GM12878 (cell line): ENCODE results near the gene CXADR. TPM values are rescaled to one million over a fixed set of nuclear protein-coding genes. Genes with fewer than 3 reads are reported as not detected.

Experiments
- ATAC-seq: fragments of 200-7000 bp; cut with Tn5 transposase; 3 replicates; pipeline ENCODE4 v1.9.1; 2020; ENCODE audit warnings: mild to moderate bottlenecking, moderate library complexity
- BruUV-seq: library from RNA; stranded (reverse); fragments of 400-500 nt; replicated peaks from 2 replicates; lab custom pipeline; 2021; lab: Mats Ljungman, UMichigan
- CTCF ChIA-PET: fragments of 300-600 bp; sonication (Branson Sonifier 250); formaldehyde crosslinking; extraction: SDS; loops from one replicate; lab custom pipeline; 2021; ENCODE audit warnings: inconsistent platforms; lab: Yijun Ruan, JAX
- POLR2A ChIA-PET: fragments of 350-600 bp; formaldehyde crosslinking; extraction: SDS; loops from one replicate; lab custom pipeline; 2021; ENCODE audit warnings: inconsistent platforms; lab: Charles Lee
- RAD21 ChIA-PET: fragments of 300-600 bp; sonication (Branson Sonifier 250); formaldehyde crosslinking; loops from one replicate; lab custom pipeline; 2023; ENCODE audit warnings: antibody characterized with exemption; ENCODE audit not compliant: unreplicated experiment; lab: Charles Lee
- SMC1A ChIA-PET: fragments of 300-600 bp; sonication (Branson Sonifier 250); formaldehyde crosslinking; loops from one replicate; lab custom pipeline; 2023; ENCODE audit not compliant: unreplicated experiment, uncharacterized antibody; lab: Charles Lee
- DNase-seq: peaks from one replicate; pipeline ENCODE4 v3.0.0-alpha.2; 2011; ENCODE audit warnings: low read depth, low spot score
- FAIRE-seq: peaks from 3 replicates; lab custom pipeline; 2011; peaks lifted over from hg19 to GRCh38; lab: Jason Lieb, UNC
- H2AFZ ChIP-seq: 2 replicates; pipeline ENCODE4 v1.6.0; 2011; ENCODE audit warnings: low read depth, low read length, control low read depth; ENCODE audit not compliant: control insufficient read depth
- H3K27ac ChIP-seq: 2 replicates; pipeline ENCODE4 v1.5.1; 2011; ENCODE audit warnings: control low read depth; ENCODE audit not compliant: control insufficient read depth, insufficient read depth
- H3K27me3 ChIP-seq, 2 experiments: replicated peaks in 1 of 2; 2 replicates each; pipeline versions ENCODE4 v1.6.0 to v1.6.1; 2011; ENCODE audit warnings: low read length in 1 of 2; ENCODE audit not compliant: control insufficient read depth in 2 of 2, insufficient read depth in 2 of 2
- H3K36me3 ChIP-seq, 2 experiments: 2 replicates each; pipeline ENCODE4 v1.5.1; 2011; ENCODE audit warnings: low read length in 1 of 2; ENCODE audit not compliant: control insufficient read depth in 2 of 2, insufficient read depth in 2 of 2
- H3K4me1 ChIP-seq: 2 replicates; pipeline ENCODE4 v1.6.1; 2011; ENCODE audit warnings: mild to moderate bottlenecking, low read length, moderate library complexity, mixed read lengths; ENCODE audit not compliant: control insufficient read depth, insufficient read depth
- H3K4me2 ChIP-seq: 2 replicates; pipeline ENCODE4 v1.6.0; 2011; ENCODE audit warnings: control low read depth; ENCODE audit not compliant: control insufficient read depth, insufficient read depth
- H3K4me3 ChIP-seq: fragments of 200-600 bp; sonication (generic); 2 replicates; pipeline ENCODE4 v1.5.1; 2016
- H3K79me2 ChIP-seq: 2 replicates; pipeline ENCODE4 v1.6.0; 2011; ENCODE audit warnings: low read length; ENCODE audit not compliant: control insufficient read depth, insufficient read depth
- H3K9ac ChIP-seq: 2 replicates; pipeline ENCODE4 v1.8.0; 2011; ENCODE audit warnings: low read length, control low read depth, mixed read lengths; ENCODE audit not compliant: control insufficient read depth, insufficient read depth
- H3K9me3 ChIP-seq: replicated peaks from 3 replicates; pipeline ENCODE4 v1.5.1; 2011; ENCODE audit warnings: mild to moderate bottlenecking, low read length; ENCODE audit not compliant: control insufficient read depth, insufficient read depth
- H4K20me1 ChIP-seq: 2 replicates; pipeline ENCODE4 v1.6.0; 2011; ENCODE audit not compliant: control insufficient read depth, insufficient read depth
- EED ChIP-seq: sonication (generic); IDR thresholded peaks from 2 replicates; pipeline ENCODE4 v1.6.1; 2016; ENCODE audit warnings: antibody characterized with exemption, low read depth
- ETV6 ChIP-seq, 2 experiments: fragments of 450-650 bp in 1 of 2; IDR thresholded peaks in 1 of 2; conservative IDR thresholded peaks in 1 of 2; 2 replicates each; pipeline ENCODE4 v1.6.1; 2014; ENCODE audit warnings: antibody characterized with exemption in 1 of 2, borderline replicate concordance in 1 of 2, low read depth in 1 of 2, mild to moderate bottlenecking in 1 of 2, moderate library complexity in 1 of 2
- RBBP5 ChIP-seq: fragments of 200-600 bp; sonication (generic); conservative IDR thresholded peaks from 2 replicates; pipeline ENCODE4 v1.6.1; 2016
- SP1 ChIP-seq: IDR thresholded peaks from one replicate; pipeline ENCODE4 v1.6.1; 2011; ENCODE audit warnings: low read depth, low read length
- ZNF24 ChIP-seq: fragments of 450-650 bp; IDR thresholded peaks from 2 replicates; pipeline ENCODE4 v1.6.1; 2017; ENCODE audit warnings: antibody characterized with exemption, mild to moderate bottlenecking
- WGBS: methylation state at CpG from one replicate; pipeline ENCODE4 v1.1.6; 2016; ENCODE audit warnings: low lambda C conversion rate; ENCODE audit not compliant: insufficient replicate concordance, insufficient coverage; ENCODE audit errors: missing lambda C conversion rate; 5-methylcytosine and 5-hydroxymethylcytosine counted together
- in situ Hi-C: fragments of 300-500 bp; cut with MboI; formaldehyde crosslinking; loops from 9 replicates; pipeline ENCODE4 v1.14.3; 2018; ENCODE audit warnings: mixed read lengths
- intact Hi-C: fragments of 100-400 bp; cut with micrococcal nuclease; formaldehyde crosslinking; loops from one replicate; pipeline ENCODE4 v1.14.2; 2022; ENCODE audit not compliant: unreplicated experiment
- polyA plus RNA-seq, 11 experiments: library from polyadenylated mRNA; depleted of rRNA in 4 of 11; unstranded in 6 of 11; stranded (reverse) in 5 of 11; fragments of >200 nt; fragmentation: Nextera tagmentation in 4 of 11; fragmentation: Illumina TruSeq in 1 of 11; extraction: Ambion mirVana in 4 of 11; extraction: Trizol in 1 of 11; gene quantifications; 1 replicate in 1 of 11; 2 replicates in 10 of 11; pipeline versions ENCODE4 v1.2.1 to v1.2.3, GENCODE V29; 2011 to 2016; ENCODE audit warnings: inconsistent platforms in 2 of 11, missing spikeins in 2 of 11, low read depth in 1 of 11
- total RNA-seq, 4 experiments: library from RNA; depleted of rRNA in 3 of 4; stranded (reverse); fragments of >200 nt in 3 of 4; fragmentation: Illumina TruSeq in 1 of 4; extraction: Trizol in 1 of 4; gene quantifications; 2 replicates each; pipeline versions ENCODE4 v1.2.1 to v1.2.3, GENCODE V29; 2013 to 2021
- TF ChIP-seq, protein P1 (sequence below): fragments of 450-650 bp; formaldehyde crosslinking; IDR thresholded peaks from 2 replicates; pipeline ENCODE4 v1.4.0; 2020; ENCODE audit warnings: mild to moderate bottlenecking, moderate library complexity
- TF ChIP-seq, protein P2 (sequence below): fragments of 450-650 bp; conservative IDR thresholded peaks from 2 replicates; pipeline ENCODE4 v1.6.1; 2017; ENCODE audit warnings: mild to moderate bottlenecking, moderate library complexity
- TF ChIP-seq, protein P3 (sequence below): fragments of 450-650 bp; formaldehyde crosslinking; IDR thresholded peaks from 2 replicates; pipeline ENCODE4 v1.5.0; 2022; ENCODE audit warnings: mild to moderate bottlenecking, missing genetic modification characterization
- TF ChIP-seq, protein P4 (sequence below): fragments of 450-650 bp; IDR thresholded peaks from 2 replicates; pipeline ENCODE4 v1.6.1; 2018; ENCODE audit warnings: borderline replicate concordance, mild to moderate bottlenecking; ENCODE audit not compliant: partially characterized antibody

Gene CXADR
- total and polyA plus RNA-seq, 10 of the 15 experiments (the other 5 are each of a cell fraction or from before 2014, with no cell fraction given), result 0.01 to 0.64 (median 0.13) TPM

DNA sequence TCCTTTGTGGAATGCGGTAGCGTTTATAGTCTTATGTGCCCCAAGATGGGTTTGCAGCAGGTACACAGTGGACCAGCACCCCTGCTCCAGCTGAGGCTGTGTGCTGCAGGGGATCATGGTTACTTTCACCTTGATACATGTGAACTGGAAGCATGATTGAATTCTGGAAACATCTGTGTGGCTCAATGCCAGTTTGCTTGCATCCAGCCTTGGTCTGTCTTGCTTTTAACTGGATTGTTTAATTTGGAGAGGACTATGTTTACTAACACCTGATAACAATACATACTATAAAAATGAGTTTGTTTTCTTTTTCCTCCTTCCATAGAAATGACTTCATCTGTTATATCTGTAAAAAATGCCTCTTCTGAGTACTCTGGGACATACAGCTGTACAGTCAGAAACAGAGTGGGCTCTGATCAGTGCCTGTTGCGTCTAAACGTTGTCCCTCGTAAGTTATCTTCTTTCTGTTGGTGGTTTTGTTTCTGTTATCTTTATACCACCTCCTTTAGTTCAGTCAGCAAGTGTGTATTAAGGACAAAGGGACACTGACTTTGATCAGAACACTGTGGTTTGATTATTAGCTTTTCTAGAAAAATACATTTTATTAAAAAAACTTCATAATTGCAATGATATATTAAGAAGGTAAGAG lies 47.7 kb downstream of the CXADR start:
- POLR2A ChIA-PET, result no interaction called here
- SMC1A ChIA-PET, result interaction anchor here (0.7 kb wide), 1 partner anchor 12 kb away, joined by 3 read pairs; no protein-coding TSS in a partner anchor
- in situ Hi-C loops, result no loop called here
- TF ChIP-seq, protein P1, sequence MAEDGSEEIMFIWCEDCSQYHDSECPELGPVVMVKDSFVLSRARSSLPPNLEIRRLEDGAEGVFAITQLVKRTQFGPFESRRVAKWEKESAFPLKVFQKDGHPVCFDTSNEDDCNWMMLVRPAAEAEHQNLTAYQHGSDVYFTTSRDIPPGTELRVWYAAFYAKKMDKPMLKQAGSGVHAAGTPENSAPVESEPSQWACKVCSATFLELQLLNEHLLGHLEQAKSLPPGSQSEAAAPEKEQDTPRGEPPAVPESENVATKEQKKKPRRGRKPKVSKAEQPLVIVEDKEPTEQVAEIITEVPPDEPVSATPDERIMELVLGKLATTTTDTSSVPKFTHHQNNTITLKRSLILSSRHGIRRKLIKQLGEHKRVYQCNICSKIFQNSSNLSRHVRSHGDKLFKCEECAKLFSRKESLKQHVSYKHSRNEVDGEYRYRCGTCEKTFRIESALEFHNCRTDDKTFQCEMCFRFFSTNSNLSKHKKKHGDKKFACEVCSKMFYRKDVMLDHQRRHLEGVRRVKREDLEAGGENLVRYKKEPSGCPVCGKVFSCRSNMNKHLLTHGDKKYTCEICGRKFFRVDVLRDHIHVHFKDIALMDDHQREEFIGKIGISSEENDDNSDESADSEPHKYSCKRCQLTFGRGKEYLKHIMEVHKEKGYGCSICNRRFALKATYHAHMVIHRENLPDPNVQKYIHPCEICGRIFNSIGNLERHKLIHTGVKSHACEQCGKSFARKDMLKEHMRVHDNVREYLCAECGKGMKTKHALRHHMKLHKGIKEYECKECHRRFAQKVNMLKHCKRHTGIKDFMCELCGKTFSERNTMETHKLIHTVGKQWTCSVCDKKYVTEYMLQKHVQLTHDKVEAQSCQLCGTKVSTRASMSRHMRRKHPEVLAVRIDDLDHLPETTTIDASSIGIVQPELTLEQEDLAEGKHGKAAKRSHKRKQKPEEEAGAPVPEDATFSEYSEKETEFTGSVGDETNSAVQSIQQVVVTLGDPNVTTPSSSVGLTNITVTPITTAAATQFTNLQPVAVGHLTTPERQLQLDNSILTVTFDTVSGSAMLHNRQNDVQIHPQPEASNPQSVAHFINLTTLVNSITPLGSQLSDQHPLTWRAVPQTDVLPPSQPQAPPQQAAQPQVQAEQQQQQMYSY (CRISPR knock-in tag), result no peak
- TF ChIP-seq, protein P2, sequence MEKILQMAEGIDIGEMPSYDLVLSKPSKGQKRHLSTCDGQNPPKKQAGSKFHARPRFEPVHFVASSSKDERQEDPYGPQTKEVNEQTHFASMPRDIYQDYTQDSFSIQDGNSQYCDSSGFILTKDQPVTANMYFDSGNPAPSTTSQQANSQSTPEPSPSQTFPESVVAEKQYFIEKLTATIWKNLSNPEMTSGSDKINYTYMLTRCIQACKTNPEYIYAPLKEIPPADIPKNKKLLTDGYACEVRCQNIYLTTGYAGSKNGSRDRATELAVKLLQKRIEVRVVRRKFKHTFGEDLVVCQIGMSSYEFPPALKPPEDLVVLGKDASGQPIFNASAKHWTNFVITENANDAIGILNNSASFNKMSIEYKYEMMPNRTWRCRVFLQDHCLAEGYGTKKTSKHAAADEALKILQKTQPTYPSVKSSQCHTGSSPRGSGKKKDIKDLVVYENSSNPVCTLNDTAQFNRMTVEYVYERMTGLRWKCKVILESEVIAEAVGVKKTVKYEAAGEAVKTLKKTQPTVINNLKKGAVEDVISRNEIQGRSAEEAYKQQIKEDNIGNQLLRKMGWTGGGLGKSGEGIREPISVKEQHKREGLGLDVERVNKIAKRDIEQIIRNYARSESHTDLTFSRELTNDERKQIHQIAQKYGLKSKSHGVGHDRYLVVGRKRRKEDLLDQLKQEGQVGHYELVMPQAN, result no peak
- no peak for TF ChIP-seq EED
- TF ChIP-seq ETV6 (conservative IDR thresholded peaks at IDR 0.05 in 1 of 2, IDR thresholded peaks at IDR 0.05 in 1 of 2; ENCODE audit: borderline replicate concordance in 1 of 2, low read depth in 1 of 2), result no peak
- TF ChIP-seq RBBP5, result no peak
- TF ChIP-seq ZNF24, result no peak
- TF ChIP-seq, protein P3, sequence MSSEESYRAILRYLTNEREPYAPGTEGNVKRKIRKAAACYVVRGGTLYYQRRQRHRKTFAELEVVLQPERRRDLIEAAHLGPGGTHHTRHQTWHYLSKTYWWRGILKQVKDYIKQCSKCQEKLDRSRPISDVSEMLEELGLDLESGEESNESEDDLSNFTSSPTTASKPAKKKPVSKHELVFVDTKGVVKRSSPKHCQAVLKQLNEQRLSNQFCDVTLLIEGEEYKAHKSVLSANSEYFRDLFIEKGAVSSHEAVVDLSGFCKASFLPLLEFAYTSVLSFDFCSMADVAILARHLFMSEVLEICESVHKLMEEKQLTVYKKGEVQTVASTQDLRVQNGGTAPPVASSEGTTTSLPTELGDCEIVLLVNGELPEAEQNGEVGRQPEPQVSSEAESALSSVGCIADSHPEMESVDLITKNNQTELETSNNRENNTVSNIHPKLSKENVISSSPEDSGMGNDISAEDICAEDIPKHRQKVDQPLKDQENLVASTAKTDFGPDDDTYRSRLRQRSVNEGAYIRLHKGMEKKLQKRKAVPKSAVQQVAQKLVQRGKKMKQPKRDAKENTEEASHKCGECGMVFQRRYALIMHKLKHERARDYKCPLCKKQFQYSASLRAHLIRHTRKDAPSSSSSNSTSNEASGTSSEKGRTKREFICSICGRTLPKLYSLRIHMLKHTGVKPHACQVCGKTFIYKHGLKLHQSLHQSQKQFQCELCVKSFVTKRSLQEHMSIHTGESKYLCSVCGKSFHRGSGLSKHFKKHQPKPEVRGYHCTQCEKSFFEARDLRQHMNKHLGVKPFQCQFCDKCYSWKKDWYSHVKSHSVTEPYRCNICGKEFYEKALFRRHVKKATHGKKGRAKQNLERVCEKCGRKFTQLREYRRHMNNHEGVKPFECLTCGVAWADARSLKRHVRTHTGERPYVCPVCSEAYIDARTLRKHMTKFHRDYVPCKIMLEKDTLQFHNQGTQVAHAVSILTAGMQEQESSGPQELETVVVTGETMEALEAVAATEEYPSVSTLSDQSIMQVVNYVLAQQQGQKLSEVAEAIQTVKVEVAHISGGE (CRISPR knock-in tag), result no peak
- TF ChIP-seq SP1, result no peak
- TF ChIP-seq, protein P4, sequence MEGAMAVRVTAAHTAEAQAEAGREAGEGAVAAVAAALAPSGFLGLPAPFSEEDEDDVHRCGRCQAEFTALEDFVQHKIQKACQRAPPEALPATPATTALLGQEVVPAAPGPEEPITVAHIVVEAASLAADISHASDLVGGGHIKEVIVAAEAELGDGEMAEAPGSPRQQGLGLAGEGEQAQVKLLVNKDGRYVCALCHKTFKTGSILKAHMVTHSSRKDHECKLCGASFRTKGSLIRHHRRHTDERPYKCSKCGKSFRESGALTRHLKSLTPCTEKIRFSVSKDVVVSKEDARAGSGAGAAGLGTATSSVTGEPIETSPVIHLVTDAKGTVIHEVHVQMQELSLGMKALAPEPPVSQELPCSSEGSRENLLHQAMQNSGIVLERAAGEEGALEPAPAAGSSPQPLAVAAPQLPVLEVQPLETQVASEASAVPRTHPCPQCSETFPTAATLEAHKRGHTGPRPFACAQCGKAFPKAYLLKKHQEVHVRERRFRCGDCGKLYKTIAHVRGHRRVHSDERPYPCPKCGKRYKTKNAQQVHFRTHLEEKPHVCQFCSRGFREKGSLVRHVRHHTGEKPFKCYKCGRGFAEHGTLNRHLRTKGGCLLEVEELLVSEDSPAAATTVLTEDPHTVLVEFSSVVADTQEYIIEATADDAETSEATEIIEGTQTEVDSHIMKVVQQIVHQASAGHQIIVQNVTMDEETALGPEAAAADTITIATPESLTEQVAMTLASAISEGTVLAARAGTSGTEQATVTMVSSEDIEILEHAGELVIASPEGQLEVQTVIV, result no peak

More for the DNA sequence above, 47.7 kb downstream of the CXADR start:
- ATAC-seq (no peak), FAIRE-seq (no peak), DNase-seq (no peak)
- no peaks in the 10 kb centered on the region for H3K27me3 ChIP-seq
- RAD21 ChIA-PET, result no interaction called here
- CTCF ChIA-PET, result no interaction called here
- intact Hi-C loops, result no loop called here
- no TSS peak for BruUV-seq
- WGBS, result 50% methylated on average over 5 of the region's 5 CpGs
- no peaks in the 10 kb centered on the region for H3K36me3 ChIP-seq
- no peak overlapping the region for H3K9ac ChIP-seq
- no peaks in the 10 kb centered on the region for H4K20me1 ChIP-seq
- H3K9me3 ChIP-seq, result no peaks in the 10 kb centered on the region
- H2AFZ ChIP-seq, result no peak overlapping the region
- H3K27ac ChIP-seq, result no peak overlapping the region
- H3K4me1 ChIP-seq, result no peaks in the 10 kb centered on the region
- H3K79me2 ChIP-seq, result no peaks in the 10 kb centered on the region
- no peak overlapping the region for H3K4me3 ChIP-seq
- no peak overlapping the region for H3K4me2 ChIP-seq
